Ovary (tissue), 9 donors: ENCODE results near the gene SH3TC2. TPM values are rescaled to one million over a fixed set of nuclear protein-coding genes. Genes with fewer than 3 reads are reported as not detected.

Experiments
- DNase-seq, 5 donors: peaks; one replicate each; pipeline ENCODE4 v3.0.0-alpha.2; 2019 to 2020
- H3K27ac ChIP-seq, 2 donors: fragments of 200-600 bp; one replicate each; pipeline versions ENCODE4 v1.5.1 to v1.8.0; 2019 to 2022
- H3K27me3 ChIP-seq: fragments of 200-600 bp; one replicate; pipeline ENCODE4 v1.8.0; 2022
- H3K36me3 ChIP-seq: fragments of 200-600 bp; sonication (generic); one replicate; pipeline ENCODE4 v1.5.1; 2019
- H3K4me1 ChIP-seq: one replicate; pipeline ENCODE4 v1.8.1; 2013; ENCODE audit warnings: mild to moderate bottlenecking, moderate library complexity; ENCODE audit not compliant: insufficient read depth
- H3K4me3 ChIP-seq: fragments of 200-600 bp; sonication (generic); one replicate; pipeline ENCODE4 v1.5.1; 2017
- H3K9me3 ChIP-seq, 2 donors: fragments of 200-600 bp in 1 of 2; sonication (generic) in 1 of 2; one replicate each; pipeline versions ENCODE4 v1.5.1 to v1.8.1; 2013 to 2019; ENCODE audit warnings: mild to moderate bottlenecking in 1 of 2, moderate library complexity in 1 of 2
- CTCF ChIP-seq, 3 donors: fragments of 450-650 bp in 2 of 3; fragments of 200-600 bp in 1 of 3; IDR thresholded peaks; one replicate each; pipeline versions ENCODE4 v1.5.1 to v1.8.0; 2016 to 2022; ENCODE audit warnings: antibody characterized with exemption in 3 of 3, mild to moderate bottlenecking in 1 of 3
- EP300 ChIP-seq: sonication (generic); formaldehyde crosslinking; IDR thresholded peaks from one replicate; pipeline ENCODE4 v1.6.1; 2017; ENCODE audit warnings: antibody characterized with exemption
- POLR2A ChIP-seq: fragments of 450-650 bp; IDR thresholded peaks from one replicate; pipeline ENCODE4 v1.6.1; 2017; ENCODE audit warnings: antibody characterized with exemption, mild to moderate bottlenecking, moderate library complexity
- WGBS, 3 donors: extraction: QIAGEN DNeasy Blood & Tissue Kit in 1 of 3; methylation state at CpG; one replicate each; pipeline versions ENCODE4 v1.1.5 to v1.1.7; 2013 to 2017; 5-methylcytosine and 5-hydroxymethylcytosine counted together
- intact Hi-C, 4 donors: fragments of 100-400 bp; cut with DNase I; formaldehyde crosslinking; loops; one replicate each; pipeline versions ENCODE4 v1.11.0 to v1.15.1; 2022 to 2023
- polyA plus RNA-seq, 2 donors: library from polyadenylated mRNA; stranded (reverse); fragments of 200-250 nt in 1 of 2; fragments of 350-450 nt in 1 of 2; fragmentation: Illumina TruSeq in 1 of 2; extraction: RNeasy Lipid Tissue Mini Kit (QIAGEN cat#74804) in 1 of 2; gene quantifications; one replicate each; pipeline ENCODE4 v1.2.3, GENCODE V29; 2013 to 2014
- total RNA-seq, 7 donors: library from RNA; depleted of rRNA in 2 of 7; stranded (reverse); fragments of >200 nt in 2 of 7; fragmentation: NEBNext Ultra II Directional in 3 of 7; extraction: Animal tissue kit (Norgen Biotek cat#: 25700) in 3 of 7; gene quantifications; one replicate each; pipeline versions ENCODE4 v1.1.0 to v1.2.4, GENCODE V29; 2016 to 2023
- donor health status: DM: no; HTN: no; CAD: no; lungs with moderate emphysema.
- donor health status: DM: no; HTN: no; CAD: no.
- donor health status: Bipolar disorder and iron deficiency.
- donor health status: DM: yes; HTN: yes; CAD: no.
- donor health status: DM: no; HTN: no; CAD: no.
- donor health status: DM: yes; HTN: yes; CAD: no.

SH3TC2 gene
- total and polyA plus RNA-seq, 9 donors = 0.18 to 0.80 (median 0.59) TPM

GRCh38 chr5:149002761-149003689, 59.8 kb downstream of the SH3TC2 start:
- 76 to 83% (median 77%) methylated on average over 3 of the region's 3 CpGs for WGBS, 3 donors
- Histone ChIP-seq H3K4me3 (no peak overlapping the region), H3K36me3 (no peaks in the 10 kb centered on the region), H3K27ac (no peak overlapping the region), H3K9me3 (no peaks in the 10 kb centered on the region), H3K27me3 (no peaks in the 10 kb centered on the region), H3K4me1 (no peaks in the 10 kb centered on the region)
- TF ChIP-seq EP300 (no peak), CTCF (IDR thresholded peaks at IDR 0.05) (no peak), POLR2A (no peak)
- DNase-seq = no peak
- intact Hi-C loops = no loop called here

- intact Hi-C loops = no loop called here
- H3K4me3 ChIP-seq = no peak overlapping the region
- H3K27ac ChIP-seq = no peak overlapping the region
- H3K36me3 ChIP-seq = no peaks in the 10 kb centered on the region
- H3K27me3 ChIP-seq = no peaks in the 10 kb centered on the region
- 6 to 20% (median 9%) methylated on average over 5 of the region's 5 CpGs for WGBS, 3 donors
- DNase-seq = no peak
- no peaks in the 10 kb centered on the region for H3K4me1 ChIP-seq
- no peaks in the 10 kb centered on the region for H3K9me3 ChIP-seq
- TF ChIP-seq CTCF (IDR thresholded peaks at IDR 0.05) (no peak), EP300 (no peak), POLR2A (no peak)
These were observed 60.8 kb downstream of the SH3TC2 start for GRCh38 chr5:149002053-149002452.

GRCh38 chr5:149001162-149001561, 61.7 kb downstream of the SH3TC2 start:
- H3K36me3 ChIP-seq = no peaks in the 10 kb centered on the region
- H3K27ac ChIP-seq = no peak overlapping the region
- no peak for DNase-seq
- H3K4me3 ChIP-seq = no peak overlapping the region
- no peaks in the 10 kb centered on the region for H3K4me1 ChIP-seq
- no peaks in the 10 kb centered on the region for H3K9me3 ChIP-seq
- intact Hi-C loops = no loop called here
- H3K27me3 ChIP-seq = no peaks in the 10 kb centered on the region
- TF ChIP-seq POLR2A = no peak
- TF ChIP-seq CTCF (IDR thresholded peaks at IDR 0.05) = no peak
- no peak for TF ChIP-seq EP300

GRCh38 chr5:148999741-149000140, 63.1 kb downstream of the SH3TC2 start:
- TF ChIP-seq CTCF (IDR thresholded peaks at IDR 0.05) (no peak), POLR2A (no peak), EP300 (no peak)
- Histone ChIP-seq H3K4me1 (no peaks in the 10 kb centered on the region), H3K27me3 (no peaks in the 10 kb centered on the region), H3K4me3 (no peak overlapping the region), H3K36me3 (no peaks in the 10 kb centered on the region), H3K9me3 (no peaks in the 10 kb centered on the region), H3K27ac (no peak overlapping the region)
- 81 to 87% (median 82%) methylated on average over 3 of the region's 3 CpGs for WGBS, 3 donors
- DNase-seq = no peak
- intact Hi-C loops = loop anchor here in 1 of 4 donors (5.0 kb wide), 1 partner anchor 267 kb away; no protein-coding TSS in a partner anchor
